Muscle layer of duodenum (tissue), 2 donors: ENCODE results near the gene PAK1IP1.
"Not testable (repeated sequence)": the region's sequence is repeated elsewhere in the genome, so short reads cannot be mapped to it uniquely, and the experiment has no call there.

ENCODE experiments used
- H3K27ac ChIP-seq: one replicate; pipeline ENCODE4 v1.7.0; 2013; ENCODE audit warnings: mild to moderate bottlenecking, low read length
- H3K27me3 ChIP-seq: one replicate; pipeline ENCODE4 v1.7.0; 2013; ENCODE audit warnings: low read depth, mild to moderate bottlenecking, control low read depth, low read length
- H3K36me3 ChIP-seq, 2 donors: one replicate each; pipeline ENCODE4 v1.7.0; 2013; ENCODE audit warnings: low read length in 2 of 2, control low read depth in 1 of 2, mild to moderate bottlenecking in 1 of 2; ENCODE audit not compliant: insufficient read depth in 2 of 2, control insufficient read depth in 1 of 2
- H3K4me1 ChIP-seq, 2 donors: one replicate each; pipeline ENCODE4 v1.7.0; 2013; ENCODE audit warnings: low read length in 2 of 2, mild to moderate bottlenecking in 2 of 2, control low read depth in 1 of 2, moderate library complexity in 1 of 2; ENCODE audit not compliant: insufficient read depth in 2 of 2, control insufficient read depth in 1 of 2
- H3K4me3 ChIP-seq, 2 donors: one replicate each; pipeline ENCODE4 v1.7.0; 2013; ENCODE audit warnings: low read length in 2 of 2, low read depth in 1 of 2, mild to moderate bottlenecking in 1 of 2
- H3K9me3 ChIP-seq, 2 donors: one replicate each; pipeline ENCODE4 v1.7.0; 2013; ENCODE audit warnings: low read length in 2 of 2, control low read depth in 1 of 2, mild to moderate bottlenecking in 1 of 2; ENCODE audit not compliant: control insufficient read depth in 1 of 2
- donor health status: healthy.

PAK1IP1 gene

GRCh38 chr6:10725044-10725443 is 30.3 kb downstream of the PAK1IP1 start:
- Histone ChIP-seq H3K27ac (no peak overlapping the region), H3K36me3 (peaks cover 1 to 35% of the 10 kb centered on the region in 2 donors), H3K4me1 (peaks cover 0 to 29% of the 10 kb centered on the region in 2 donors), H3K27me3 (no peaks in the 10 kb centered on the region), H3K9me3 (no peaks in the 10 kb centered on the region), H3K4me3 (no peak overlapping the region)

DNA sequence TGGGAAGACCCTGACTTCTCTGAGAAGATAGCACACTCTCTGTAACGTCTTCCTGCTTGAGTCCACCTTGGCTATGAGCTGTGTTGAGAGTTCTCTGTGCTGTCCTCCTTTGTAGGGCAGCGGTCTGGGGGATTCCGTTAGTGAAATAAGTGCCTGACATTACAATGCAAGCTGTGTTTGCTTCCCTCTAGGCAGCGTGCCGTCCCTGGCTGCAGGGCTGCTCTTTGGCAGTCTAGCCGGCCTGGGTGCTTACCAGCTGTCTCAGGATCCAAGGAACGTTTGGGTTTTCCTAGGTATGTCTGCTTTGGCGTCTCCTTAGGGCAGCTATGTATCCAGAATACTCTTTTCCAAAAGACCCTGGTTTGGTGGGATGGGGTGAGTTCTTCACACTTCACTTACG is 30.9 kb downstream of the PAK1IP1 start:
- Histone ChIP-seq H3K36me3 (peaks cover 6 to 41% of the 10 kb centered on the region in 2 donors), H3K27ac (no peak overlapping the region), H3K27me3 (no peaks in the 10 kb centered on the region), H3K4me1 (peaks cover 0 to 29% of the 10 kb centered on the region in 2 donors), H3K4me3 (no peak overlapping the region), H3K9me3 (no peaks in the 10 kb centered on the region)

GRCh38 chr6:10730254-10730653 is 35.5 kb downstream of the PAK1IP1 start:
- H3K27ac ChIP-seq: no peak overlapping the region
- no peaks in the 10 kb centered on the region for H3K27me3 ChIP-seq
- H3K4me3 ChIP-seq: no peak overlapping the region
- H3K9me3 ChIP-seq: no peaks in the 10 kb centered on the region
- peaks cover 0 to under 1% of the 10 kb centered on the region in 2 donors for H3K4me1 ChIP-seq
- peaks cover 12 to 55% of the 10 kb centered on the region in 2 donors for H3K36me3 ChIP-seq

- H3K36me3 ChIP-seq: peaks cover 12 to 41% of the 10 kb centered on the region in 2 donors
- H3K9me3 ChIP-seq: no peaks in the 10 kb centered on the region
- no peaks in the 10 kb centered on the region for H3K27me3 ChIP-seq
- no peak overlapping the region for H3K27ac ChIP-seq
- H3K4me1 ChIP-seq: no peaks in the 10 kb centered on the region
- no peak overlapping the region for H3K4me3 ChIP-seq
Measured at GRCh38 chr6:10733151-10733715, 38.5 kb downstream of the PAK1IP1 start.

DNA sequence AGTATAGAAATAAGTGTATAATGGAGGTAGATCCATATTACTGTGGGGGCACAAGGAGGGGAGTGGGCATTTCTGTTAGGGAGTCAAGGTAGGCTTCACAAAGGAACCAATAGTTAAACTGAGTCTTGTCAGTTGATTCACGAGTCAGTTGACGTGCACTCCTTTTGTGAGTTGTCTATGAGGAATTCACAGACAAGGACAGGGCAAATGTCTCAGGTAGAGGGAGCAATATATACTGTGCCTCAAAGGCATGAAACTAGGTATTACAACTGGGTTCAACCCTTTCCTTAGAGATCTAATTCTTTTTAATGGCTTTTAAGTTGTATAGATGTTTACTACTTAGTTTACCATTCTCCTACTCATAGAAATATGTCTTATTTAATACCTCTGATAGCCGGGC is 39.1 kb downstream of the PAK1IP1 start:
- no peak overlapping the region for H3K4me3 ChIP-seq
- H3K4me1 ChIP-seq: no peaks in the 10 kb centered on the region
- H3K27me3 ChIP-seq: no peaks in the 10 kb centered on the region
- H3K36me3 ChIP-seq: peaks cover 12 to 35% of the 10 kb centered on the region in 2 donors
- no peak overlapping the region for H3K27ac ChIP-seq
- H3K9me3 ChIP-seq: no peaks in the 10 kb centered on the region

- Histone ChIP-seq H3K4me3 (no peak overlapping the region), H3K9me3 (no peaks in the 10 kb centered on the region), H3K36me3 (peaks cover 7 to 18% of the 10 kb centered on the region in 2 donors), H3K27ac (no peak overlapping the region), H3K27me3 (no peaks in the 10 kb centered on the region), H3K4me1 (no peaks in the 10 kb centered on the region)
Measured at GRCh38 chr6:10736731-10737130, 42.0 kb downstream of the PAK1IP1 start.

DNA sequence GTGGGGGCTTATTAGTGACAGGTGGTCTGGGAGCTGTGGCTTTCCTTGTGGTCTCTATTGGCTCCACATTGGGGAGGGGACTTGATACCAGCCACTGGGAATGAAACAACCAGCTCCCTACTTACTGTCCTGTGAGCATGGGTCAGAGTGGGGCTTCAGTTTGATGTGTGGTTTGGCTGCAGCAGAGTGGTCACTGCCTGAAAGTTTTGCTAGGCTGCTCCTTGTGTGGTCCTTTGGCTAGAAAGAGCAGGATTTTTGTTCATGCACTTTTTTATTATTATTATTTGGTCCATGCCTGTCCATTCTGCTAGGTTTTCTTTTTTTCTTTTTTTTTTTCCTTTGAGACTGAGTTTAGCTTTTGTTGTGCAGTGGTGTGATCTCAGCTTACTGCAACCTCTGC is 45.3 kb downstream of the PAK1IP1 start:
- H3K4me3 ChIP-seq: no peak overlapping the region
- H3K4me1 ChIP-seq: no peaks in the 10 kb centered on the region
- no peaks in the 10 kb centered on the region for H3K9me3 ChIP-seq
- no peaks in the 10 kb centered on the region for H3K27me3 ChIP-seq
- H3K27ac ChIP-seq: no peak overlapping the region
- H3K36me3 ChIP-seq: peaks cover 0 to 11% of the 10 kb centered on the region in 2 donors

- peaks cover 0 to 11% of the 10 kb centered on the region in 2 donors for H3K36me3 ChIP-seq
- H3K27ac ChIP-seq, H3K9me3 ChIP-seq, H3K27me3 ChIP-seq, H3K4me3 ChIP-seq, H3K4me1 ChIP-seq: not testable (repeated sequence)
Measured at GRCh38 chr6:10741643-10742042, 46.9 kb downstream of the PAK1IP1 start.

GRCh38 chr6:10742251-10742650 is 47.5 kb downstream of the PAK1IP1 start:
- Histone ChIP-seq H3K36me3 (peaks cover 0 to 11% of the 10 kb centered on the region in 2 donors), H3K9me3 (no peaks in the 10 kb centered on the region), H3K4me1 (peaks cover 0 to 4% of the 10 kb centered on the region in 2 donors), H3K27ac (no peak overlapping the region), H3K4me3 (no peak overlapping the region), H3K27me3 (no peaks in the 10 kb centered on the region)

DNA sequence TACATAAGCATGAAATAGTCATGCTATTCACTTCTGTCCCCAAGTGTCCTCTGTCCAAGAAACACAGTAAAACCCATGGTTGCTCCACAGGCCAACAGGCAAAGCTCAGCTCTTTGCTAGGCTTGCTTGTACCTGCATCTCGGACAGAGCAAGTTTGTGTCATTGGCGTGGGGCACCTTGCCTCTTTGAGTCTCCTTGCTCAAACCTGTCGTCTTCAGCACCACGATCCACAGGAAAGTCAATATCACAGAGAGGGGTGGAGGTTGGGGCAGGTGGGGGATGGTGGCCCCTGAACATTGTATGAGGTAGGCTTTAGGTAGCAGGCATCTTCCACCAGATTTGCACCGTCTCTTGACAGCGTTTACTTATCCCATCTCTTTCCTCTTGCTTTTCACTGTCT is 48.7 kb downstream of the PAK1IP1 start:
- no peak overlapping the region for H3K4me3 ChIP-seq
- no peaks in the 10 kb centered on the region for H3K27me3 ChIP-seq
- H3K27ac ChIP-seq: no peak overlapping the region
- no peaks in the 10 kb centered on the region for H3K9me3 ChIP-seq
- H3K4me1 ChIP-seq: peaks cover 5 to 7% of the 10 kb centered on the region in 2 donors
- peaks cover 0 to 11% of the 10 kb centered on the region in 2 donors for H3K36me3 ChIP-seq

DNA sequence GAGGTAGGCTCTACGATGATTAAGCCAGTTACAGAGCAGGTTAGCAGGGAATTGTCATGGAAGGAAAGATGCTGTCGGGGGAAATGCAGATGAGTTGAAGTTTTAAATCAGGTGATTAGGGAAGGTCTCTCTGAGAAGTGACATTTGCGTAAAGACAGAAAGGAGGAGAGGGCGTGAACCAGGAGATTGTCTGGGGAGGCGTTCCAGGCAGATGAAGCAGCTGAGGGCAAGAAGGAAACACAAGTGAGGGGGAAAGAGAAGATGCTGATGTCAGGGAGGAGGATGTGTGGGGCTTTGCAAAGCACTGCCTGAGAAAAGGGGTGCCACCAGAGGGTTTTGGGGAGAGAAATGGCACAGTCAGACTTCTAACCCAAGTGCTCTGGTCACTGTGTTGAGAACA is 50.3 kb downstream of the PAK1IP1 start:
- H3K36me3 ChIP-seq: peaks cover 0 to 11% of the 10 kb centered on the region in 2 donors
- H3K9me3 ChIP-seq: no peaks in the 10 kb centered on the region
- H3K4me3 ChIP-seq: no peak overlapping the region
- no peak overlapping the region for H3K27ac ChIP-seq
- no peaks in the 10 kb centered on the region for H3K27me3 ChIP-seq
- peaks cover 10 to 21% of the 10 kb centered on the region in 2 donors for H3K4me1 ChIP-seq

- Histone ChIP-seq H3K9me3 (no peaks in the 10 kb centered on the region), H3K4me3 (peak overlapping the region; percentile 78 to 80), H3K36me3 (peaks cover 0 to 7% of the 10 kb centered on the region in 2 donors), H3K4me1 (peaks cover 10 to 21% of the 10 kb centered on the region in 2 donors), H3K27ac (peak overlapping the region; percentile 64), H3K27me3 (no peaks in the 10 kb centered on the region)
Measured at GRCh38 chr6:10746915-10747250, 52.1 kb downstream of the PAK1IP1 start.
